ENCODE data around the gene CBLN2. TPM values are rescaled to one million over a fixed set of nuclear protein-coding genes. Genes with fewer than 3 reads are reported as not detected.

Gene CBLN2
- polyA plus RNA-seq, 3 donors from 2014 or later, result not detected

- Mint-ChIP-seq H3K4me1 (no peaks in the 10 kb centered on the region), H3K27me3 (ENCODE audit: low read depth in 3 of 3) (peaks cover 2 to 3% (median 3%) of the 10 kb centered on the region in 3 donors), H3K4me3 (no peak overlapping the region), H3K36me3 (peaks cover 0 to 4% (median 0%) of the 10 kb centered on the region in 3 donors), H3K9me3 (peaks cover 0 to 36% (median 16%) of the 10 kb centered on the region in 6 donors), H3K27ac (no peak overlapping the region)
- no peak for DNase-seq
These were observed 39.3 kb downstream of the CBLN2 start for GRCh38 chr18:72504866-72505265.

GRCh38 chr18:72502671-72503431, 41.3 kb downstream of the CBLN2 start:
- DNase-seq, result no peak
- H3K36me3 Mint-ChIP-seq, result peaks cover 0 to under 1% (median 0%) of the 10 kb centered on the region in 3 donors

GRCh38 chr18:72492497-72492896, 51.6 kb downstream of the CBLN2 start:
- DNase-seq, result no peak
- no peaks in the 10 kb centered on the region for H3K36me3 Mint-ChIP-seq
- H3K27me3 Mint-ChIP-seq (ENCODE audit: low read depth in 3 of 3), result no peaks in the 10 kb centered on the region
- H3K9me3 Mint-ChIP-seq, result peaks cover 0 to 9% (median 0%) of the 10 kb centered on the region in 6 donors
- H3K4me1 Mint-ChIP-seq, result no peaks in the 10 kb centered on the region
- no peak overlapping the region for H3K4me3 Mint-ChIP-seq
- H3K27ac Mint-ChIP-seq, result no peak overlapping the region

More at GRCh38 chr18:72502671-72503431, 41.3 kb downstream of the CBLN2 start:
- Mint-ChIP-seq H3K27ac (no peak overlapping the region), H3K27me3 (ENCODE audit: low read depth in 3 of 3) (peaks cover 2 to 5% (median 3%) of the 10 kb centered on the region in 3 donors), H3K9me3 (peaks cover 4 to 31% (median 13%) of the 10 kb centered on the region in 6 donors), H3K4me3 (no peak overlapping the region), H3K4me1 (no peaks in the 10 kb centered on the region)
